ENCODE measurements around the gene TJP3.

Gene TJP3

DNA sequence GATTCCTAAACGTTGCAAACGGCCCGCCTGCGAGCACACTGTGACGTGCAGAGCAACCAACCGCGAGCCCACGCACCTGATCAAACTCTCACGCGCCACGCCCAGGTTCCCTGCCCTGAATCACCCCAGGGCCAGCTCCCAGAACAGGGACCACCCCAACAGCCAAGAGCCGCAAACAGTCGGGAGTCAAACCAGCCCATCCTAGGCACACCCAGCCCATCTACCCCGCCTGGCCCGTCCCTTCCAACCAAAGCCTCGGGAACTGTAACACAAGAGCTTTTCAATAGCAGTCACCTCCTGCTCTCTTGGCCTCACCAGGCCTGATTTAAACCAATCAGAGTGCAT lies 16.8 kb upstream of the TJP3 start:
- DNase-seq = no peak

DNA sequence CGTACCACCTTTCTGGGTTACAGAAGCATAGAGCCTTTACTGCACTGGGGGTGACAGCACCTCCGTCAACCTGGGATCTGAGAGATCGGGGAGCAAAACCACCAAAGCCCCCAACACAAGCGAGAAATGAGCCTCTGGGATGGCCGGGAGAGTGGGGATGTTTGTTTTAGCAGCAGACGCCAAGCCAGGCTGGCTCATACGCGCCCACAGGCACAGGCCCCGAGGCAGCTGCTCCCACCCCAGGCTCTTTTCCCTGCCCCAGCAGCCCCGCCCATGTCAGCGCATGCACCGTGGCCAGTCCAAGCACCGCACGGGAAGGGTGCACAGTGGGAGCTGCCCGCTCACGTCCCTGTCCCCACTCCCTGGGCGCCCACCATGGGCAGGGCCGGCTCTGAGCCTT lies 16.5 kb upstream of the TJP3 start:
- DNase-seq = no peak

DNA sequence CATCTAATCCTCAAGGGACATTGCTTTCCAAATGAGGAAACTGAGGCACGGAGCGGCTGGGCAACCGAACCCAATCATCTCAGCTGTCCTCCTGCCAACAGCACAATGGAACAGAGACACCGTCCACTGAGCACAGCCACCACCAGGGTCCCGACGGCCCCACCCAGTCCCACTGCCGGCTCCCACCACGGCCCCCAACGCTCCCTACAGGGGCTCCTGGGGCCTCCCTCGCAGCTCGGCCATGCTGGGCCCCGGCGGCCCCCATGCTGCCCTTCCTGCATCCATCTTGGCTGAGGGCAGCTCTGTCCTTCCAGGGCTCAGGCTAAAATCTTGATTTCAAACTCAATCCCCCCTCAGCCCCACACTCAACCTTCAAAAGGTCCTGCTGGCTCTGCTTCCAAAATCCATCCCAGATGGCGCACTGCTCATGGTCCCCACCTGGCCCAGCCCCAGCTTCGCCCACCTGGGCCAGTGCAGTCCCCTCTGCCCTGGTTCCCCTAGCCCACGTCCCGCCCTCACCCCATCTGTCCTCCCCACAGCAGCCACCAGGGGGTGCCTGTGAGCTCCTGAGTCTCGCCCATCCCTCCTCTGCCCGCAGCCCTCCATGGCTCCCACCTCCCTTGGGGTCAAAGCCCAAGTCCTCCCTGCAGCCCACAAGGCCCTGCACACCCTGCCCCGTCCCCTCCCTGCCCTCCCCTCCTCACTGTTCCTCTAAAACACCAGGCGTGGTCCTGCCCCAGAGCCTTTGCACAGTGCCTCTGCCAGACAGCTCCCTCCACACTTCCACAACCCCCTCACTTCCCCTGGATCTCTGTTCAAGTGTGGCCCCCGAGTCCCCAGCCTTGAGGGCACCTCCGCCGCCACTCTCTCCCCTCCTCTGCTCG lies 15.8 kb upstream of the TJP3 start:
- DNase-seq = no peak

DNA sequence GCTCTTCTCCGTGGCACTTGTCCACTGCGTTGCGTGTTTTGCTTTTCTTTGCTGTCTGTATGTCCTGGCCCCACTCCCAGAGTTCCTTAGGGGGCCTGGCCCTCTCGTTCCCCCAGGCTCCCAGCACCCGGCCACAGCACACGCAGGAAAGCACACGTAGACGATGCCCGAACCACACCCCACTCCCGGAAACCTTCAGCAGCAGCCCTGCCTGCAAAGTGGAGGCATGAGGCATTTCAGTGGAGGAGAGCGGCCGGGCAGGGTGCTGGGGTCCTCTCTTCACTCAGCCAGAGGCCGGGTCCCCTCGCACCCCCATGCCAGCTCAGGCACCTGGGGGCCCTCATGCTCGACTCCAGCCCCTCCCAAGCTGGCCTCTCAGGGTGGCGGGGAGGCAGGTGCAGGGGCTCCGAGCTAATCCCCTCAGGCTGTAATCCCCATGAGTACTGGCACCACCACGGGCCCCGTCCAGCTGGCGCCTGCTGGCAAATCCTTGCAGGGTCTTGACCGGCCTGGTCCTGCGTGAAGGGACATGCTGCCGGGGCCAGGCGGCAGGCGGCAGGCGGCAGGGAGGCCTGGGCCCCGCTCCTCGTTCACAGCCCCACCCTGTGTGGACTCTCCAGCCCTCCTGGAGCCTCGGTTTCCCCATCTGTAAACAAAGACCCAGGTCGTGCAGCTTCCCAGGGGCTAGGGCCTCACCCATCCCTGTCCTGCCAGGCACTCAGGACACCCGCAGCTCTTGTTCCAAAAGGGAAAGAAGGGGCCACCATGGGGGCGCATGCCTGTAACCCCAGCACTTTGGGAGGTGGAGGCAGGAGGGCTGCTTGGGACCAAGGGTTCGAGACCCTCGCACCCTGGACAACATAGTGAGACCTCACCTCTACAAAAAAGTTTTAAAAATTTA lies 14.9 kb upstream of the TJP3 start:
- no peak for DNase-seq

DNA sequence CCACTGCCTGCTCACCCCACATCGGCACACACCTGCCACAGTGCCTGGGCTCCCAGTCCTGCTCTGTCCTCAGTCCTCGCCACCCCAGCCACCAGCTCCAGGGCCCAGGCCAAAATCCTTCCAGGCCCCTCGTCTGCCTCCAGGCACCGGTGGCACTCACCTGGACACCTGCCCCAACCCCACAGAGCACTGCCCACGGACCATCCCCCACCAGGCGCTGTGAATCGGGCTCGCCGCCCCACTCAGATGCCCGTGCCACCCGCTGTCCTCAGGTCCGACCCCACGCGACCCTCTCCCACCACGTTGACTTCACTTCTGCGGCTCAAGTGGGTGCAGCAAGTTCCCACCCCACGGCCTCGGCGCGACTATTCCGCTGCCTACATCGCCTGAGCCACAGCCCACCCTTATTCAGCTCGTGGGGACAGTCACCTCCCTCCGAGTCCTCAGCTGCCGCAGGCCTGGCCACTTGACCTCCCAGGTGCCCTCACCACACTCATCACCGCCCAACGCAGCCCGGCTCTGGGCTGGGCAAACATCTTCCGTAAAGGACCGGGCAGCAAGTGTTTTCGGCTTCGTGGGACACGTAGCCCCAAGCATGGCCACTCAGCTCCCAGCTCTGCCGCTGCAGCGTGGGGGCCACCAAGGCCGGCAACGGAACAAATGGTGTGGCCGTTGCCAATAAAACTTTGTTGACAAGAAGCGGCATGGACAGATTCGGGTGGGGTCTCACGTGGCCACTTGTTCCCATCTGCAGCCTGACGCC lies 13.6 kb upstream of the TJP3 start:
- no peak for DNase-seq

DNA sequence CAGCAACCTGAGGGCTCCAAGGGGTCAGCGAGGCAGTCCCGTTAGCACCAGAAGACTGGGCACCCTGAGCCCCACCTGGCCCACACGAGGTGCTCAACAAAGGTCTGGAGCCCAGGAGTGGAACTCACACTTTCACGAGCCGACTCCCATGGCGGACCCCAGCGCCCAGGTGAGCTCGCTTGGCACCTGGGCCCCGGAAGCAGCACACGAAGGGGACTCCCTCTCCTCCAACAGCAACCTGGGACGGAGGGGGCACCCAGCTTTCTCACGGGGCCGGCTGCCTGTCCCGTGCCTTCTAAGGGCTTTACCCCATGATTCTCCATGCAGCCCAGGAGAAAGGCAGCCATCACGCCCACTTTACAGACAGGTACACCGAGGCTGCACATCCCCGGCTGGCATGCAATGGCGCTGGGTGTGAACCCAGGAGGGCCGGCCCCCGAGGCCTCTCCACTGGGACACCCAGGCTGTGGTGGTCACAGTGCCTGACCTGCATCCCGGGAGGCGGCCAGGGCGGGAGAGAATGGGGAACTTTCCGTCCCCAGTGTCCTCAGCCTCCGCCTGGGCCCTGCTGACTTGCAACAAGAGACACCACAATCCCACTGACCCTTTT lies 13.0 kb upstream of the TJP3 start:
- no peak for DNase-seq

DNA sequence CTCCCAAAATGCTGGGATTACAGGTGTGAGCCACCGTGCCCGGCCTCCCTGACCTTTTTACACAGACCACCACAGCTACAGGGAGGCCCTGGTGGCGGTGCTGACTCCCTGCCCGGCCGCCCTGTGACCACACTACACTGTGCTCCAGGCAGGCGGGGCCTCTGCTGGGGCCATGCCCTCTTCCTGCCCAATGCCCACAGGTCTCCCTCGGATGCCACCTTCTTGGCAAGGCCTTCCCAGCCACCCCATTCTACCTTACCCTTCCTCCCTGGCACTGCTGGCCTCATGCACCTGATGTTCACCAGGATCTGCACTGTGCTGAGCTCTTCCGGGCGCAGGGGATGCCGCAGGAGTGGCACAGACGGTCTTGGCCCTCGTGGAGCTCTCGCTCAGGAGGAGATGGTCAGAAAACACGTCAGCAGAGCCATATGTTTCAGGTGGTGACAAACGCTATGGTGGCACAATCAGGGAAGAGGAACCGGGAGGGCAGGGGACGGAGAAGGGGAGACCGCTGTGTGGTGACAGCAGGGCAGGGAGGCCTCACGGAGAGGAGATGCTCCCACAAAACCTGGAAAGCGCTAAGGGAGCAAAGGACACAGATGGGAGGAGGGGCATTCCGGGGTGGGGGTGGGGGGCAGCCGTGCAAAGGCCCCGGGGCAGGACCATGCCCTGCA lies 12.1 kb upstream of the TJP3 start:
- DNase-seq = no peak

DNA sequence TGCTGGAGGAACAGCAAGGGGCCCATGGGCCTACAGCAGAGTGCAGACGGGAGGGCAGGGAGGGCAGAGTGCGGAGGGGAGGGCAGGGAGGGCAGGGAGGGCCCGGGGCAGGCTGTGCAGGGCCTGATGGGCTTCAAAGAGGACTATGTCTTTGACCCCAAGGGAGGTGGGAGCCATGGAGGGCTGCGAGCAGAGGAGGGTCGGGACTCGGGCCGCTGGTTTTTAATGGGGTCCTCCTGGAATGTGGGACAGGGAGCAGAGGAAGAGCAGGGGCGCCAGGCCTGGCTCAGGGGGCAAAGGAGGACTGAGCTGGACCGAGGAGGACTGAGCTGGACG lies 11.6 kb upstream of the TJP3 start:
- no peak for DNase-seq

DNA sequence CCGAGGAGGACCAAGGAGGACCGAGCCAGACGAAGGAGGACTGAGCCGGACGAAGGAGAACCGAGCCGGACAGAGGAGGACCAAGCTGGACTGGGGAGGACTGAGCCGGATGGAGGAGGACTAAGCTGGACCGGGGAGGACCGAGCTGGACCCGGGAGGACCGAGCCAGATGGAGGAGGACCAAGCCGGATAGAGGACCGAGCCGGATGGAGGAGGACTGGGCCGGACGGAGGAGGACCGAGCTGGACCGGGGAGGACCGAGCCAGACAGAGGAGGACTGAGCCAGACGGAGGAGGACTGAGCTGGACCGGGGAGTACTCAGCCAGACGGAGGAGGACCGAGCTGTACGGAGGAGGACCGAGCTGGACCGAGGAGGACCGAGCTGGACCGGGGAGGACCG lies 11.1 kb upstream of the TJP3 start:
- DNase-seq = no peak

DNA sequence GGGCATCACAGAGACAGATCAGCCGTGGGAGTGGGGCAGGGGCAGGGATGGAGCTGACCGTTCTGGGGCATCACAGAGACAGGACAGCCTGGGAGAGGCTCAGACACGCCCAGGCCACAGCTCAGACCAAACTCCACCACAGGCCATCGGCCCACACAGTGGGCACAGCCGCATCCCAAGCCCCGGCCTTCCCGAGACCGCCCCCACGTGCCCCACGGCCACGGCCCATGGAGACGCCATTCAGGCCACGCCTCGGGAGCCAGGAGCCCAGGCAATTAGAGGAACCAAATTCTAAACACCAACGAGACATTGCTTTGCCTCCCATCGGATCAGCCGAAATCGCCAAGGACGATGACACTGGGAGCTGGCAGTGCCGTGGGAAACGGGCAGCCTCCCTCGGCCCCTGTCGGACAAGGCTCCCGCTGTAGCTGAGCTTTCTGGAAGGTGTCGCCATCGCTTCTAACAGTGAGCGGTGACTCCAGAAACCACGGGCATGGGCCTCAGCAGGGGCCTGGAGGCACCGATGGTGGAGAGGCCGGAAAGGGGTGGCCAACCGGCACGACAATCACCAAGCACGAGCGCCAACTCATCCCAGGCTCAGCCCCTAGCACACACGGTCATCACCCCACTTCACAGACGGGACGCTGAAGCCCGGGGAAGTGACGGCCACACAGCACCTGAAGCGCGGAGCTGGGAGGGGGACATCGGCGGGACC lies 10.4 kb upstream of the TJP3 start:
- no peak for DNase-seq

DNA sequence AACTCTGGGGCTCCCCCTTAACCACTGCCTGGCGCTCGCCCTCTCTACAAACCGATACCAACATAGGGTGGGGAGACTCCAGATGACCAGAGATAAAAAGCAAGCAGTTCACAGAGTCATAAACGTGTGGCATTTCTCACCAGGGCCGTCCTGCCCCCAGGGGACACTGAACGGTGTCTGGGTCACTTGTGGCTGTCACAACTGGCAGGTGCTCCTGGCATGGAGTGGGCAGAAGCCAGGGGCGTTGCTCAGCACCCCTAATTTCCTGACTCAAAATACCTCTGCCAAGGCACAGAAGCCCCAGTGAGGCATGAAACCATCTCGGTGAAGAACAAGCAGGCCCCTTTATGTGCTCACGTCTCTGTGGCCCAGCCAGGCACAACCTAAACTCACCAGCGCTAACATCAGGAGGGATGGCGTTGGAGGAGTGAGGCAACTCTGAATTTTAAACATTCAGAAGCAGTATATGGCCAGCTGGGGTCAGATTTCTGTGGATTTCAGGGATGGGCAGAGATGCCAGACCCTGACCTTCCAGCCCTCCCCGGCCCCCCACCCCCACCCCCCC lies 9.7 kb upstream of the TJP3 start:
- DNase-seq = no peak

DNA sequence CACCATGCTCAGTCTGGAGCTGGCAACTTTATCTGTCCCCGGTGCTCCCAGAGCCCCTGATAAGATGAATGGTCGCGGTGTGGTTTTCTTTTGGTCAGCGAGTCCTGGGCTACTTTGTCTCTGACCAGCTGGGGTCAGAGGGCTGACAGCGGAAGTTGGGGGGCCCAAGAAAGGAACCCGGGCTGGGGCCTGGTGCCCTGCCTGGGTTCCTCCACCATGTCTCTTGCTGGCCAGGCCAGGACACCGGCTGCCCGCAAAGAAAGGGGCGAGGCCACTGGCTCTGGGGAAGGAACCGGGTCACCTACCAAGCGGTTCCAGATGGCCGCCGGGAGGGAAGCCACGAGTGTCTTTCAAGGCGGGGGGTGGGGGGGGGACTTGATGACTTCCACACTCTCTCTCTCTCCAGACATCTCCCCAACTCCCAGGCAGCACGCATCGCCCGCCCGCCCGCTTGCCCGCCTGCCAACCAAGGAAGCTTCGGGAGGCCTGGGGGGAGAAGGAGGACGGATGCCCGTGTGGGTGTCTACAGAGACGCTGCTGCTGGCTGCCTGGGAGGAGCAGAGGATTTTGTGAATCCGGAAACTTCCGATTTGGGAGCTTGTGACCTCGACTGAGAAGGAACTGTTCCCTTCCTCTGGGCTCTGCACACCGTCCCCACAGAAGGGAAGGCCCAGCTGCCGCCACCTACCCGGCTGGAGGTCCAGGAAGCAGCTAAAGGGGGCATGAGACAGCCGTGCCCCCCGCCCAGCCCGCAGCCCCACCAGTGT lies 9.0 kb upstream of the TJP3 start:
- peak; percentile 31 to 50 for DNase-seq

DNA sequence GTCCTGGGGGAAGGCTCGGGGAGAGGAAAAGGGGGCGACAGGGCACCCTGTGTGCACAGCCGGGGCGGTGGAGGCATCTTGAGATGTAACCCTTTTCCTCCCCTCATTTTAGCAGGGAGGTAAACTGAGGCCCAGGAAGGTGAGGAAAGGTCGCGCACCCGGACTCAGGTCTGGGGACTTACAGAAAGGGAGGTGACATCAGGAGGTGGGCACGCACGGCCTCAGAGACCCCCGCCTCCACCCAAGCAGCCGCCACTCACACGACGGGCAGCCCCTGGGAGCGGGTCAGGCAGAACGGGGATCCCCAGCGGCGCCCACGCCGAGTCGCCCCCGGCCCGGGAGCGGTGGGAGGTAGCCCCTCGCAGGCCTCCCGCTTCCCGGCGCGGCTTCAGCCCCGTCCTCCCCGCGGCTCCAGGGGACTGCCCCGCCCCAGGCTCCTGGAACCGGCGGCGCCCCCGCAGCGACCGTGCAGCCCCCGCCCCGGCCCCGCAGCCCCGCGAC lies 8.4 kb upstream of the TJP3 start:
- DNase-seq = no peak

DNA sequence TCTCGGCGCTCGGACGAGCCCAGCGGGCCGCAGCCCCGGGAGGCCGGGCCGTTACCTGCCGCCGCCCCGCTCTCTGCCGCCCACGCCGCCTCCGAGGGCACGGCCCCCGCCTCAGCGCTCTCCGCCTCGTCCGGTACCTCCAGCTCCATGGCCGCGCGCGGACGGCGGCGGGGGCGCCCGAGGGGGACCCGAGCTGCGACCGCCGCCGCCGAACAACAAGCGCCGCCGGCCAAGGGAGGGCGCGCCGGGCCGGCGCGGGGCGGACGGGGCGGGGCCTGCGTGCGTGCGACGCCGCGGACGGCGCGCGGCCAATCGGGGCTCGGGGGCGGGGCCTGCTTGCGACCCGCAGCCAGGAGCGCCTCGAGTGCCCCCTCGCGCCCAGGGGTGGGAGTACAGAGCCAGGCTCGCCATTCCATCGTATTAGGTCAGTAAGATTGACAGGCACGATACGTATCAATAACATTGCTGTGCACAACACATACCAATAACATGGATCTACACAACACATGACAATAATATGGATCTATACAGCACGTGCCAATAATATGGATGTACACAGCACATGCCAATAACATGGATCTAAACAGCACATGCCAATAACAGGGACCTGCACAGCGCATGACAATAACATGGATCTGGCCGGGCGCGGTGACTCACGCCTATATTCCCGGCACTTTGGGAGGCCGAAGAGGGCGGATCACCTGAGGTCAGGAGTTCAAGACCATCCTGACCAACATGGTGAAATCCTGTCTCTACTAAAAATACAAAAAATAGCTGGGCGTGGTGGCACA lies 7.7 kb upstream of the TJP3 start, which contains the start of gene PIP5K1C:
Gene PIP5K1C (minus strand): TSS at position 227 of the 791 bp plus-strand sequence. CDS start 78 bp downstream, at position 149.
- DNase-seq = peak; percentile 71 to 73

DNA sequence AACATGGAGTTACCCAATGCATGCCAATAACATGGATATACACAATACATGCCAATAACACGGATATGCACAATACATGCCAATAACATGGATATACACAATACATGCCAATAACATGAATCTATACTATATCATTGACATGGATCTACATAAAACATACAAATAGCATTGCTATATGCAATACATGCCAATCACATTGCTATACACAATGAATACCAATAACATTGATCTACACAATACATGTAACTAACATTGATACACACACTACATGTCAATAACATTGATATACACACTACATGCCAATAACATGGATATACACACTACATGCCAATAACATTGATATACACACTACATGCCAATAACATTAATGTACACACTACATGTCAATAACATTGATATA lies 7.0 kb upstream of the TJP3 start:
- no peak for DNase-seq

DNA sequence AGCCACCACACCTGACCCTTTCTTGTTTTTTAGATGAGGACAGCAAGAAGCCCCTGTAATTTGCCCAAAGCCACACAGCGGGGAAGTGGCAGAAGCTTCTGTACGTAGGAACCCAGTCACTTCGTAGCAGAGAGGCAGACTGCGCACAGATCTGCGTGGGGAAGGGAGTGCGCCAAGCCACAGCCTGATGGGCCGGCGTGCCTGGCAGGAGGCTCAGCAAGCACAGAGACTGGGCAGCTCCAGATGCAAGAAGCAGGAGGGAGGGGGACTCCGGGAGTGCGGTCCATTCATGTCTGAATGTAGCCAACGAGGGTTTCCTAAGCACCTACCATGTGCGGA lies 347 bp upstream of the TJP3 start:
- no peak for DNase-seq

DNA sequence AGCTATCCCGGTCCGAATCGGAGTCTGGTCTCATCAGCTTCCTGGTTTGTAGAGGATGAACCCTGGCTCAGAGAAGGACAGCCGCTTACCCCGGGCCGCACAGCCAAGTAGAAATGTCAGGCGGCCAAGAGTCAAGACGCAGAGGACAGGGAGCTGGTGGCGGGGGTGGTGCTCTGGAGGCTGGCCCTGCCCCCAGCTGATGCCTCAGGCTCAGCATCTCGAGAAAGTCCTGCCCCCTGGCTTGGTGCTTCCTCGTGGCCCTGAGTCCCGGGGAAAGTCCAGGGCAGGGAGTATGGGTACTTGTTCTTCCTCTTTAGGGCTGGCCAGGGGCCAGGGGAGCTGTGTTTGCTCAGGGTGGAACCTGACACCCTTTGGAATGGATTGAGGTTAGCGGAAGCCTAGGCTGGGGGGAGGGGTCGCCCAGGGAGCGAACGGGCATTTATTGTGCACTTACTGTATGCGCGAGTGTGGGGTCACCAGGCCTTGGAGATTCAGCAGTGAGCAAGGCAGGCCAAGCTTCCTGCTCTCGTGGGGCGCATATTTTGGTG lies 2.2 kb downstream of the TJP3 start:
- DNase-seq = peak; percentile 59 to 64

DNA sequence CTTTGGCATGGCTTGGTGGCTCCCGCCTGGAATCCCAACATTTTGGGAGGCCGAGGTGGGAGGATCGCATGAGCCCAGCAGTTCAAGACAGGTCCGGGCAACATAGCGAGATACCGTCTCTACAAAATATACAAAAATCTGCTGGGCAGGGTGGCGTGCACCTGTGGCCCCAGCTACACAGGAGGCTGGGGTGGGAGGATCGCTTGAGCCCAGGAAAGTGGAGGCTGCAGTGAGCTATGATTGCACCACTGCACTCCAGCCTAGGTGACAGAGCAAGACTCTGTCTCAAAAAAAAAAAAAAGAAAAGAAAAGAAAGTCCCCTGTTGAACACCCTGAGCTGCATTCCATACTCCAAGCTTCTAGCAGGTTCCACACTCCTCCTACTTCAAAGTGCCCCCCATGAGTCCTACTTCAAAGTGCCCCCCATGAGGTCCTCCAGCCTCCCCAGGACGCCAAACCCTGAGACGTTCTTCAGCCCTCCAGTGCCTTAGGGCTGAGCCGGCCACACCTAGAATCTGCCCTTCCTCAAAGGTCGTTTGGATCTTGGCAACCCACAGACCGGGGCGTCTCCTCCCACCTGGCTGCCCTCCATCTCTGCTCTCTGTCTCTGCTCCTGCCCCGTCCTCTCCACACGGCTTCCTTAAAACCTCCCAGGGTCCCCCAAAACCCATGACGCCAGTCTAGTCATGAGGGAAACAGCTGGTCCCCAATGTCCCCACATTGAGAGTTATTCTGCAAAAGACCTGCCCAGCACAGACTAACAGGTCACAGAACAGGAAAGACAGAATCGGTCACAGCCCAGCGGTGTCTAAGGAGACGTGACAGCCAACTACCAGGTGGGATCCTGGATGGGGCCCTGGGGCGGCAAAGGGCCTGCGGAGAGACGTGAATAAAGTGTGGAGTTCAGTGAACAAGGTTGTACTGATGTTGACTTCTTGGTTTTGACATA lies 4.8 kb downstream of the TJP3 start:
- DNase-seq = no peak

Data from AML-193 (cell line).